ENCODE results near the gene NIPAL3. TPM values are rescaled to one million over a fixed set of nuclear protein-coding genes. Genes with fewer than 3 reads are reported as not detected.

The NIPAL3 gene
- total RNA-seq, 1 experiment from 2014 or later, result 16.6 TPM

- CTCF ChIA-PET, result no interaction called here
- H3K9me3 ChIP-seq (ENCODE audit: control insufficient read depth in 1 of 2, insufficient read depth in 1 of 2, low read depth in 1 of 2, low read length in 2 of 2), result no peaks in the 10 kb centered on the region
- RAD21 ChIA-PET (ENCODE audit: low non-redundant PET in 1 of 2, low total read pairs in 2 of 2, uncharacterized antibody in 2 of 2, unreplicated experiment in 2 of 2), result no interaction called here
- no peak for DNase-seq (ENCODE audit: low read depth, low spot score)
- H4K20me1 ChIP-seq (ENCODE audit: insufficient read depth), result no peaks in the 10 kb centered on the region
- H3K27me3 ChIP-seq (ENCODE audit: insufficient read depth, low read length), result no peaks in the 10 kb centered on the region
- H3K79me2 ChIP-seq (ENCODE audit: insufficient read depth, low read length), result no peaks in the 10 kb centered on the region
- ATAC-seq, result no peak
- no peaks in the 10 kb centered on the region for H3K9me2 ChIP-seq (ENCODE audit: insufficient read depth)
- no peak overlapping the region for H2AFZ ChIP-seq (ENCODE audit: low read depth, low read length, poor library complexity, severe bottlenecking)
- H3K27ac ChIP-seq (ENCODE audit: low read depth, low read length), result no peak overlapping the region
- H3K36me3 ChIP-seq (ENCODE audit: control insufficient read depth in 1 of 2, insufficient read depth in 2 of 2, low read length in 2 of 2), result peaks cover 0 to 2% of the 10 kb centered on the region in 2 experiments; a peak in 1 of 4 replicates
- TF ChIP-seq CTCF (IDR thresholded peaks at IDR 0.05 in 2 of 3, conservative IDR thresholded peaks at IDR 0.05 in 1 of 3; ENCODE audit: borderline replicate concordance in 1 of 3, insufficient read depth in 1 of 3, low read depth in 2 of 3, low read length in 2 of 3) (0 out of 6 replicates have a peak, but pooled peaks of 1 of the 3 experiments have one; percentile 1), TCF7L2 (IDR thresholded peaks at IDR 0.05; ENCODE audit: borderline replicate concordance, extremely low read depth, insufficient read depth, insufficient read length) (no peak), ELF1 (IDR thresholded peaks at IDR 0.05; ENCODE audit: borderline replicate concordance, low read depth) (no peak)
- no TSS peak for BruUV-seq (replicated peaks)
- H3K9ac ChIP-seq (ENCODE audit: low read length), result no peak overlapping the region
- H3K4me3 ChIP-seq (replicated peaks in 1 of 2; ENCODE audit: low read depth in 1 of 2, low read length in 2 of 2), result no peak overlapping the region
- no peak overlapping the region for H3K4me2 ChIP-seq (ENCODE audit: low read length)
- POLR2A ChIA-PET, result no interaction called here
- intact Hi-C loops (cut with micrococcal nuclease), result no loop called here
- H3K4me1 ChIP-seq (ENCODE audit: control insufficient read depth in 1 of 2, insufficient read depth in 2 of 2, low read length in 2 of 2), result no peaks in the 10 kb centered on the region
These were observed 35.3 kb downstream of the NIPAL3 start for GRCh38 chr1:24450857-24451397.

DNA sequence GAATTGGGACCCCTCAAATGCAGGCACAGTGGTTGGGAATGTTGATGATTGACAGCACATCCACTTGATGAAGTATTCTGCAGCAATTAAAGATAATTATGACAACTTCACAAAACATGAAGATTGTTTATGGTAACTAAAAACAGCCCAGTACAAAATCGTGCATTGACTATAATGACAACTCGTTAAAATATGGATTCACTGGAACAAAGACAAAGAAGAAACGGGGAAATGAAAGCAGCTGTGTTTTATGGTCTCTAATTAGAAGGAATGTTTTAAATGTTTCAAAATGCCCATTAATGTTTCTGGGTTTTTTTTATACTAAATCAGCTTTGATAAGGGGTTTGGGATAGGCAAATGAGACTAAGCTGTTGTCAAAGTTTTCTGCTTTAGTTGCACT lies 36.1 kb downstream of the NIPAL3 start:
- no peak overlapping the region for H3K4me2 ChIP-seq (ENCODE audit: low read length)
- no peaks in the 10 kb centered on the region for H4K20me1 ChIP-seq (ENCODE audit: insufficient read depth)
- ChIA-PET CTCF (no interaction called here), RAD21 (ENCODE audit: low non-redundant PET in 1 of 2, low total read pairs in 2 of 2, uncharacterized antibody in 2 of 2, unreplicated experiment in 2 of 2) (no interaction called here), POLR2A (no interaction called here)
- no peaks in the 10 kb centered on the region for H3K9me2 ChIP-seq (ENCODE audit: insufficient read depth)
- H3K9me3 ChIP-seq (ENCODE audit: control insufficient read depth in 1 of 2, insufficient read depth in 1 of 2, low read depth in 1 of 2, low read length in 2 of 2), result no peaks in the 10 kb centered on the region
- intact Hi-C loops (cut with micrococcal nuclease), result no loop called here
- H3K27ac ChIP-seq (ENCODE audit: low read depth, low read length), result no peak overlapping the region
- no peak for ATAC-seq
- H3K27me3 ChIP-seq (ENCODE audit: insufficient read depth, low read length), result no peaks in the 10 kb centered on the region
- no peak for TF ChIP-seq EGR1 (IDR thresholded peaks at IDR 0.05; ENCODE audit: low read depth)
- no peak for TF ChIP-seq YY1 (IDR thresholded peaks at IDR 0.05; ENCODE audit: extremely low read depth, insufficient replicate concordance, low read depth, low read length)
- TF ChIP-seq POLR2A (IDR thresholded peaks at IDR 0.05; ENCODE audit: borderline replicate concordance, extremely low read depth, insufficient read depth, insufficient read length), result no peak
- no peak for TF ChIP-seq CEBPB (IDR thresholded peaks at IDR 0.05; ENCODE audit: low read depth)
- no peak for TF ChIP-seq SIN3A (IDR thresholded peaks at IDR 0.05; ENCODE audit: low read depth)
- no peak overlapping the region for H3K9ac ChIP-seq (ENCODE audit: low read length)
- no peaks in the 10 kb centered on the region for H3K79me2 ChIP-seq (ENCODE audit: insufficient read depth, low read length)
- BruUV-seq (replicated peaks), result no TSS peak
- peaks cover 0 to 2% of the 10 kb centered on the region in 2 experiments; a peak in 1 of 4 replicates for H3K36me3 ChIP-seq (ENCODE audit: control insufficient read depth in 1 of 2, insufficient read depth in 2 of 2, low read length in 2 of 2)
- H3K4me1 ChIP-seq (ENCODE audit: control insufficient read depth in 1 of 2, insufficient read depth in 2 of 2, low read length in 2 of 2), result no peaks in the 10 kb centered on the region
- DNase-seq (ENCODE audit: low read depth, low spot score), result no peak
- no peak overlapping the region for H3K4me3 ChIP-seq (replicated peaks in 1 of 2; ENCODE audit: low read depth in 1 of 2, low read length in 2 of 2)
- no peak overlapping the region for H2AFZ ChIP-seq (ENCODE audit: low read depth, low read length, poor library complexity, severe bottlenecking)

All from HCT116 (cell line).